IMR-90 (cell line): ENCODE results near the gene ABLIM3. TPM values are rescaled to one million over a fixed set of nuclear protein-coding genes. Genes with fewer than 3 reads are reported as not detected.

Experiments
- ATAC-seq: fragments of 200-7000 bp; cut with Tn5 transposase; 2 replicates; pipeline ENCODE4 v1.9.1; 2020; ENCODE audit warnings: low read depth, mild to moderate bottlenecking, moderate library complexity
- BruUV-seq: library from RNA; stranded (reverse); fragments of 400-500 nt; replicated peaks from 2 replicates; lab custom pipeline; 2021; lab: Mats Ljungman, UMichigan
- CTCF ChIA-PET: fragments of 300-600 bp; formaldehyde crosslinking; extraction: SDS; loops from one replicate; lab custom pipeline; 2021; ENCODE audit warnings: antibody characterized with exemption; lab: Yijun Ruan, JAX
- POLR2A ChIA-PET: fragments of 300-600 bp; sonication (Branson Sonifier 250); formaldehyde crosslinking; loops from one replicate; lab custom pipeline; 2022; ENCODE audit warnings: antibody characterized with exemption; ENCODE audit not compliant: unreplicated experiment; lab: Charles Lee
- DNase-seq: peaks from one replicate; pipeline ENCODE4 v3.0.0; 2013
- H2AFZ ChIP-seq: replicated peaks from 2 replicates; pipeline ENCODE3; 2013; ENCODE audit warnings: low read length, mild to moderate bottlenecking; ENCODE audit not compliant: poor library complexity
- H2AK5ac ChIP-seq: 2 replicates; pipeline ENCODE4 v1.6.1; 2013; ENCODE audit warnings: low read depth, low read length, inconsistent platforms
- H2AK9ac ChIP-seq: replicated peaks from 2 replicates; pipeline ENCODE3; 2013; ENCODE audit warnings: mild to moderate bottlenecking, low read depth, low read length, moderate library complexity; ENCODE audit not compliant: poor library complexity
- H2BK120ac ChIP-seq: 2 replicates; pipeline ENCODE4 v1.6.1; 2013; ENCODE audit warnings: low read depth, low read length, inconsistent platforms
- H2BK15ac ChIP-seq: 3 replicates; pipeline ENCODE4 v1.6.1; 2013; ENCODE audit warnings: low read depth, low read length, inconsistent platforms
- H2BK20ac ChIP-seq: 2 replicates; pipeline ENCODE4 v1.6.1; 2013; ENCODE audit warnings: low read depth, mild to moderate bottlenecking, inconsistent platforms, low read length, moderate library complexity
- H2BK5ac ChIP-seq: 2 replicates; pipeline ENCODE4 v1.6.1; 2013; ENCODE audit warnings: mild to moderate bottlenecking, low read depth, low read length, inconsistent platforms; ENCODE audit not compliant: poor library complexity, severe bottlenecking
- H3K14ac ChIP-seq: replicated peaks from 2 replicates; pipeline ENCODE4 v1.6.1; 2013; ENCODE audit warnings: low read depth, low read length, inconsistent platforms
- H3K18ac ChIP-seq: 2 replicates; pipeline ENCODE4 v1.6.1; 2013; ENCODE audit warnings: low read depth, low read length, control low read depth
- H3K23ac ChIP-seq: 2 replicates; pipeline ENCODE4 v1.6.1; 2013; ENCODE audit warnings: low read depth, low read length, inconsistent platforms
- H3K27ac ChIP-seq: 2 replicates; pipeline ENCODE4 v1.5.1; 2013; ENCODE audit warnings: mild to moderate bottlenecking, control low read depth, low read length; ENCODE audit not compliant: insufficient read depth
- H3K27me3 ChIP-seq: 2 replicates; pipeline ENCODE4 v1.6.1; 2013; ENCODE audit warnings: low read length; ENCODE audit not compliant: control insufficient read depth, insufficient read depth
- H3K36me3 ChIP-seq: 2 replicates; pipeline ENCODE4 v1.6.1; 2013; ENCODE audit warnings: low read length, mixed read lengths; ENCODE audit not compliant: control insufficient read depth, insufficient read depth
- H3K4ac ChIP-seq: 2 replicates; pipeline ENCODE4 v1.6.1; 2013; ENCODE audit warnings: low read depth, low read length, inconsistent platforms
- H3K4me1 ChIP-seq: 2 replicates; pipeline ENCODE4 v1.6.1; 2013; ENCODE audit warnings: low read length, mixed read lengths; ENCODE audit not compliant: control insufficient read depth, insufficient read depth
- H3K4me2 ChIP-seq: 2 replicates; pipeline ENCODE4 v1.6.1; 2013; ENCODE audit warnings: low read depth, mild to moderate bottlenecking, control low read depth, low read length, moderate library complexity
- H3K4me3 ChIP-seq: 2 replicates; pipeline ENCODE4 v1.5.1; 2013; ENCODE audit warnings: low read depth, mild to moderate bottlenecking, control low read depth, low read length, moderate library complexity; ENCODE audit not compliant: insufficient read depth
- H3K56ac ChIP-seq: 2 replicates; pipeline ENCODE4 v1.6.1; 2013; ENCODE audit warnings: low read length, inconsistent platforms; ENCODE audit not compliant: insufficient read depth; ENCODE audit errors: extremely low read depth
- H3K79me1 ChIP-seq, 2 experiments: 2 replicates each; pipeline ENCODE4 v1.6.1; 2013; ENCODE audit warnings: low read length in 2 of 2, inconsistent platforms in 1 of 2, low read depth in 1 of 2
- H3K9ac ChIP-seq: 2 replicates; pipeline ENCODE4 v1.6.1; 2013; ENCODE audit warnings: low read depth, low read length, control low read depth
- H3K9me1 ChIP-seq: 2 replicates; pipeline ENCODE4 v1.6.1; 2013; ENCODE audit warnings: low read length, inconsistent platforms; ENCODE audit not compliant: insufficient read depth
- H3K9me3 ChIP-seq: 2 replicates; pipeline ENCODE4 v1.6.1; 2013; ENCODE audit warnings: low read length; ENCODE audit not compliant: control insufficient read depth, insufficient read depth
- H4K20me1 ChIP-seq: 2 replicates; pipeline ENCODE4 v1.6.1; 2013; ENCODE audit warnings: low read length, inconsistent platforms; ENCODE audit not compliant: insufficient read depth
- H4K5ac ChIP-seq: 2 replicates; pipeline ENCODE4 v1.6.1; 2013; ENCODE audit warnings: mild to moderate bottlenecking, low read depth, low read length, control low read depth
- H4K8ac ChIP-seq, 2 experiments: 2 replicates each; pipeline ENCODE4 v1.6.1; 2013; ENCODE audit warnings: low read depth in 2 of 2, low read length in 2 of 2, control low read depth in 1 of 2, inconsistent platforms in 1 of 2
- H4K91ac ChIP-seq: 2 replicates; pipeline ENCODE4 v1.6.1; 2013; ENCODE audit warnings: low read depth, low read length, inconsistent platforms; ENCODE audit not compliant: insufficient read depth
- MAFK ChIP-seq: IDR thresholded peaks from 2 replicates; pipeline ENCODE4 v1.6.1; 2012; ENCODE audit warnings: low read depth, low read length, improper control_type of control experiment
- RFX5 ChIP-seq: IDR thresholded peaks from 2 replicates; pipeline ENCODE4 v1.8.0; 2012; ENCODE audit warnings: low read depth, mild to moderate bottlenecking, low read length, moderate library complexity
- WGBS, 2 experiments: methylation state at CpG; one replicate each; pipeline versions ENCODE4 v1.1.5 to v1.1.7; 2013; ENCODE audit warnings: missing lambda C conversion rate in 2 of 2; ENCODE audit not compliant: insufficient read length in 1 of 2; ENCODE audit errors: extremely low coverage in 2 of 2; 5-methylcytosine and 5-hydroxymethylcytosine counted together
- dilution Hi-C: fragments of 300-500 bp; cut with HindIII; formaldehyde crosslinking; loops from one replicate; pipeline ENCODE4 v1.14.3; 2018; ENCODE audit warnings: low sequenced_read_pairs; ENCODE audit not compliant: unreplicated experiment
- in situ Hi-C: fragments of 300-500 bp; cut with MboI; formaldehyde crosslinking; loops from 3 replicates; pipeline ENCODE4 v1.14.3; 2019; ENCODE audit warnings: low sequenced_read_pairs, inconsistent platforms, mixed read lengths
- intact Hi-C: fragments of 100-400 bp; cut with micrococcal nuclease; formaldehyde crosslinking; loops from 2 replicates; pipeline ENCODE4 v1.10.0; 2022
- polyA plus RNA-seq, 3 experiments: library from polyadenylated mRNA; depleted of rRNA; stranded (reverse); fragments of >200 nt; gene quantifications; 2 replicates each; pipeline ENCODE4 v1.2.3, GENCODE V29; 2012; ENCODE audit warnings: low replicate concordance in 1 of 3
- total RNA-seq: library from RNA; depleted of rRNA; stranded (reverse); fragments of >200 nt; gene quantifications from 2 replicates; pipeline ENCODE4 v1.2.3, GENCODE V29; 2012
- TF ChIP-seq, protein P1 (sequence below): fragments of 150-350 bp; IDR thresholded peaks from 2 replicates; pipeline ENCODE4 v1.6.1; 2017; ENCODE audit warnings: mild to moderate bottlenecking, antibody characterized with exemption, low read length, low read depth

ABLIM3 gene
- total and polyA plus RNA-seq, 2 of the 4 experiments (the other 2 are of a cell fraction), result 33.3 to 69.9 TPM

DNA sequence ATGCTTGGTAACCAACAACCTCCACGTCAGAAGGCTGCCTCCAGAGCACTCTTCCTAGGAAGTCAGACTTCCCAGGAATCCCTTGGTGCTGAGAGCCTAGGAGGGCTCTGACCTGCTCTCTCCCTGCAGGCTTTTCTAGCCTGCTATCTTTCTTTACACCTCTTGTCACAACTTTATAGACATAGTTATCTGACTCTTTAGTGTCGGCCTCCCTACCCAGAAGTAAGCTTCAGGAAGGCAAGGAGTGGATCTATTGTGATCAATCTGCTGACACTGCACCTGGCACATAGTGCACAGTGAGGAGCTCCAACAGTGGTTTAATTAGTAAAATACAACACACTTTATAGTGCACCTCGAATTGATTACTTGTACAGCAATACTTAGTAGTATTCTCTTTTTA is 132.7 kb downstream of the ABLIM3 start:
- POLR2A ChIA-PET, result no interaction called here
- no peaks in the 10 kb centered on the region for H4K20me1 ChIP-seq
- no TSS peak for BruUV-seq

More for the DNA sequence above, 132.7 kb downstream of the ABLIM3 start:
- Histone ChIP-seq H3K4me3 (no peak overlapping the region), H2AK9ac (no peak overlapping the region), H4K8ac (no peak overlapping the region), H3K36me3 (no peaks in the 10 kb centered on the region), H3K4ac (no peak overlapping the region), H2BK15ac (no peak overlapping the region), H3K14ac (no peak overlapping the region), H3K4me1 (peaks cover 4% of the 10 kb centered on the region), H4K5ac (no peak overlapping the region), H3K18ac (no peak overlapping the region), H3K27ac (no peak overlapping the region), H3K23ac (no peak overlapping the region), H3K27me3 (no peaks in the 10 kb centered on the region; the same call in 1 of the 2 replicates), H2BK20ac (no peak overlapping the region), H3K9me3 (no peaks in the 10 kb centered on the region), H2BK120ac (no peak overlapping the region), H2AK5ac (no peak overlapping the region), H3K9me1 (peaks cover 2% of the 10 kb centered on the region; the same call in 1 of the 2 replicates), H3K56ac (no peak overlapping the region), H3K4me2 (no peak overlapping the region), H2AFZ (no peak overlapping the region), H3K9ac (no peak overlapping the region), H2BK5ac (no peak overlapping the region), H4K91ac (no peak overlapping the region), H3K79me1 (peaks cover 6 to 15% of the 10 kb centered on the region in 2 experiments)
- WGBS, 2 experiments, result no CpG with 5 or more reads among the region's 3 CpGs
- ATAC-seq (no peak), DNase-seq (no peak)
- TF ChIP-seq MAFK (0 out of 2 replicates have a peak, but pooled peaks have one; percentile 36), RFX5 (no peak)
- TF ChIP-seq, protein P1, sequence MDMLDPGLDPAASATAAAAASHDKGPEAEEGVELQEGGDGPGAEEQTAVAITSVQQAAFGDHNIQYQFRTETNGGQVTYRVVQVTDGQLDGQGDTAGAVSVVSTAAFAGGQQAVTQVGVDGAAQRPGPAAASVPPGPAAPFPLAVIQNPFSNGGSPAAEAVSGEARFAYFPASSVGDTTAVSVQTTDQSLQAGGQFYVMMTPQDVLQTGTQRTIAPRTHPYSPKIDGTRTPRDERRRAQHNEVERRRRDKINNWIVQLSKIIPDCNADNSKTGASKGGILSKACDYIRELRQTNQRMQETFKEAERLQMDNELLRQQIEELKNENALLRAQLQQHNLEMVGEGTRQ, result no peak
- dilution Hi-C loops (no loop called here), intact Hi-C loops (loop anchor here (5.0 kb wide), 1 partner anchor 288 kb away; no protein-coding TSS in a partner anchor), in situ Hi-C loops (no loop called here)
- CTCF ChIA-PET, result no interaction called here
